Fibroblast of lung (primary cell): ENCODE data around the gene PCDHGA4. TPM values are rescaled to one million over a fixed set of nuclear protein-coding genes. Genes with fewer than 3 reads are reported as not detected.

ENCODE experiments used
- DNase-seq, 2 donors: peaks; one replicate each; pipeline versions ENCODE4 v3.0.0 to v3.0.0-alpha.2; 2010; ENCODE audit warnings: low read depth in 2 of 2
- H2AFZ ChIP-seq: 2 replicates; pipeline ENCODE4 v1.5.1; 2012; ENCODE audit warnings: low read length, control low read depth, inconsistent platforms
- H3K27ac ChIP-seq: 2 replicates; pipeline ENCODE4 v1.5.1; 2011; ENCODE audit warnings: low read length, control low read depth; ENCODE audit not compliant: insufficient read depth
- H3K27me3 ChIP-seq: 2 replicates; pipeline ENCODE4 v1.5.1; 2011; ENCODE audit warnings: mild to moderate bottlenecking, low read length; ENCODE audit not compliant: control insufficient read depth, insufficient read depth
- H3K36me3 ChIP-seq: 2 replicates; pipeline ENCODE4 v1.5.1; 2011; ENCODE audit warnings: low read length; ENCODE audit not compliant: control insufficient read depth, insufficient read depth
- H3K4me1 ChIP-seq: 2 replicates; pipeline ENCODE4 v1.5.1; 2011; ENCODE audit warnings: low read length; ENCODE audit not compliant: control insufficient read depth, insufficient read depth; ENCODE audit errors: extremely low read depth
- H3K4me2 ChIP-seq: 2 replicates; pipeline ENCODE4 v1.5.1; 2011; ENCODE audit warnings: low read length, control low read depth; ENCODE audit not compliant: insufficient read depth; ENCODE audit errors: extremely low read depth
- H3K4me3 ChIP-seq, 4 experiments: fragments of 200-600 bp in 1 of 4; sonication (generic) in 1 of 4; replicated peaks in 1 of 4; 2 replicates each; pipeline ENCODE4 v1.5.1; 2011 to 2016; ENCODE audit warnings: low read length in 4 of 4, low read depth in 3 of 4, mild to moderate bottlenecking in 3 of 4, control low read depth in 2 of 4, inconsistent platforms in 1 of 4, mixed read lengths in 1 of 4; ENCODE audit not compliant: insufficient read depth in 1 of 4; ENCODE audit errors: control extremely low read depth in 1 of 4
- H3K79me2 ChIP-seq: 2 replicates; pipeline ENCODE4 v1.5.1; 2012; ENCODE audit warnings: mild to moderate bottlenecking, low read length, inconsistent platforms; ENCODE audit not compliant: control insufficient read depth, insufficient read depth
- H3K9ac ChIP-seq: 2 replicates; pipeline ENCODE4 v1.5.1; 2011; ENCODE audit warnings: mild to moderate bottlenecking, low read length, control low read depth; ENCODE audit not compliant: insufficient read depth
- H3K9me3 ChIP-seq: 2 replicates; pipeline ENCODE4 v1.5.1; 2012; ENCODE audit warnings: low read depth, low read length; ENCODE audit not compliant: control insufficient read depth, insufficient read depth
- H4K20me1 ChIP-seq: 2 replicates; pipeline ENCODE4 v1.5.1; 2011; ENCODE audit warnings: low read length; ENCODE audit not compliant: control insufficient read depth, insufficient read depth; ENCODE audit errors: extremely low read depth
- EZH2 ChIP-seq: IDR thresholded peaks from 2 replicates; pipeline ENCODE4 v1.5.1; 2012; ENCODE audit warnings: low read length, control low read depth, mild to moderate bottlenecking; ENCODE audit errors: missing control alignments
- polyA plus RNA-seq, 2 donors: library from polyadenylated mRNA; depleted of rRNA in 1 of 2; stranded (reverse) in 1 of 2; unstranded in 1 of 2; fragments of >200 nt; gene quantifications; 2 replicates each; pipeline ENCODE4 v1.2.1, GENCODE V29; 2011 to 2012; ENCODE audit warnings: missing spikeins in 1 of 2
- total RNA-seq: library from RNA; depleted of rRNA; stranded (reverse); fragments of >200 nt; gene quantifications from 2 replicates; pipeline ENCODE4 v1.2.1, GENCODE V29; 2014
- TF ChIP-seq, protein P1 (sequence below), 2 donors: IDR thresholded peaks in 1 of 2; conservative IDR thresholded peaks in 1 of 2; 1 replicate in 1 of 2; 2 replicates in 1 of 2; pipeline ENCODE4 v1.5.1; 2011 to 2012; ENCODE audit warnings: low read length in 2 of 2, control low read depth in 1 of 2, inconsistent platforms in 1 of 2, low read depth in 1 of 2, mild to moderate bottlenecking in 1 of 2

PCDHGA4 gene
- total and polyA plus RNA-seq, 2 donors (not counting 1 experiment from before 2014, with no cell fraction given): 6.4 to 7.6 TPM

DNA sequence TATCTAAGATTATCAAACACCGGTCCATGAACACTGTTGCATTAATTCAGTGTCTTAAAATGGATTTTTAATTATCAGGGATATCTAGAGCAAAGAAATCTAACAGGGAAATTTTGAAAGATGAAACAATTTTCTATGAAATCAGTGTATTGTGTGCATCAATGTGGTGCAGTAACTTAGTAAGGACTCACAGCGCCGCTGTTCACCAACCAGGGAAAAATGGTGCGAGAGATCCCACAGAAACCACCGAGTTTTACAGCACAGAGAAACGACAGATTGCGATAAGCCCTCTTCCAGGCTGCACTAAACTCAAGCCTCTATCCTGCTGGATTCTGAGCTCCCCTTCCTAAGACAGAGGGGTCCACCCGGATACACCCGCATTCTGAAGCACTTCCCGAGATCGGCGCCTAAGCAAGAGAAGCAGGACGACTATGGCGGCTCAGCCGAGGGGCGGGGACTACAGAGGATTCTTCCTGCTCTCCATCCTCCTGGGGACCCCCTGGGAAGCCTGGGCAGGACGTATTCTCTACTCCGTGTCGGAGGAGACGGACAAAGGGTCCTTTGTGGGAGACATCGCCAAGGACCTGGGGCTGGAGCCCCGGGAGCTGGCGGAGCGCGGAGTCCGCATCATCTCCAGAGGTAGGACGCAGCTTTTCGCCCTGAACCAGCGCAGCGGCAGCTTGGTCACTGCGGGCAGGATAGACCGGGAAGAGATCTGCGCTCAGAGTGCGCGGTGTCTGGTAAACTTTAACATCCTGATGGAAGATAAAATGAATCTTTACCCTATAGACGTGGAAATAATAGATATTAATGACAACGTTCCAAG, 27.9 kb downstream of the PCDHGA4 start, which contains the start of gene PCDHGA7:
Gene PCDHGA7 (plus strand): TSS at position 274 of the 826 bp plus-strand sequence. CDS start 158 bp downstream, at position 432.
- no peaks in the 10 kb centered on the region for H3K27me3 ChIP-seq
- peaks cover 2% of the 10 kb centered on the region for H3K9me3 ChIP-seq
- H3K4me3 ChIP-seq: peak within 1 kb of the TSS; percentile 62 to 76 (median 63)
- no peaks in the 10 kb centered on the region for H3K79me2 ChIP-seq
- no peak within 1 kb of the TSS for H3K27ac ChIP-seq
- H2AFZ ChIP-seq: peak within 1 kb of the TSS; percentile 67
- peak; percentile 48 to 54 for DNase-seq
- TF ChIP-seq, protein P1, sequence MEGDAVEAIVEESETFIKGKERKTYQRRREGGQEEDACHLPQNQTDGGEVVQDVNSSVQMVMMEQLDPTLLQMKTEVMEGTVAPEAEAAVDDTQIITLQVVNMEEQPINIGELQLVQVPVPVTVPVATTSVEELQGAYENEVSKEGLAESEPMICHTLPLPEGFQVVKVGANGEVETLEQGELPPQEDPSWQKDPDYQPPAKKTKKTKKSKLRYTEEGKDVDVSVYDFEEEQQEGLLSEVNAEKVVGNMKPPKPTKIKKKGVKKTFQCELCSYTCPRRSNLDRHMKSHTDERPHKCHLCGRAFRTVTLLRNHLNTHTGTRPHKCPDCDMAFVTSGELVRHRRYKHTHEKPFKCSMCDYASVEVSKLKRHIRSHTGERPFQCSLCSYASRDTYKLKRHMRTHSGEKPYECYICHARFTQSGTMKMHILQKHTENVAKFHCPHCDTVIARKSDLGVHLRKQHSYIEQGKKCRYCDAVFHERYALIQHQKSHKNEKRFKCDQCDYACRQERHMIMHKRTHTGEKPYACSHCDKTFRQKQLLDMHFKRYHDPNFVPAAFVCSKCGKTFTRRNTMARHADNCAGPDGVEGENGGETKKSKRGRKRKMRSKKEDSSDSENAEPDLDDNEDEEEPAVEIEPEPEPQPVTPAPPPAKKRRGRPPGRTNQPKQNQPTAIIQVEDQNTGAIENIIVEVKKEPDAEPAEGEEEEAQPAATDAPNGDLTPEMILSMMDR (conservative IDR thresholded peaks at IDR 0.05 in 1 of 2, IDR thresholded peaks at IDR 0.05 in 1 of 2; ENCODE audit: low read depth in 1 of 2, low read length in 2 of 2): peak; percentile 51
- TF ChIP-seq EZH2: no peak
- no peaks in the 10 kb centered on the region for H3K36me3 ChIP-seq
- H3K4me1 ChIP-seq: no peaks in the 10 kb centered on the region
- no peak within 1 kb of the TSS for H3K9ac ChIP-seq
- H3K4me2 ChIP-seq: peak within 1 kb of the TSS; percentile 76
- H4K20me1 ChIP-seq: no peaks in the 10 kb centered on the region

DNA sequence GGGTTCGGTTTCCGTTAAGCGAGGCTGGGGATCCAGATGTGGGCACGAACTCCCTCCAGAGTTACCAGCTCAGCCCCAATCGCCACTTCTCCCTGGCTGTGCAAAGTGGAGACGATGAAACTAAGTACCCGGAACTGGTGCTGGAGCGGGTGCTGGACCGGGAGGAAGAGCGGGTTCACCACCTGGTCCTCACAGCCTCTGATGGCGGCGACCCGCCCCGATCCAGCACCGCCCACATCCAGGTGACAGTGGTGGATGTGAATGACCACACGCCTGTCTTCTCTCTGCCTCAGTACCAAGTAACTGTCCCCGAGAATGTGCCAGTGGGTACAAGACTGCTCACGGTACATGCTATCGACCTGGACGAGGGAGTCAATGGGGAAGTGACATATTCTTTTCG, 28.5 kb downstream of the PCDHGA4 start:
- no peaks in the 10 kb centered on the region for H3K79me2 ChIP-seq
- H3K9ac ChIP-seq: no peak overlapping the region
- no peaks in the 10 kb centered on the region for H3K4me1 ChIP-seq
- no peaks in the 10 kb centered on the region for H3K27me3 ChIP-seq
- H3K27ac ChIP-seq: no peak overlapping the region
- peak overlapping the region; percentile 44 for H3K4me2 ChIP-seq
- no peaks in the 10 kb centered on the region for H3K36me3 ChIP-seq
- H4K20me1 ChIP-seq: no peaks in the 10 kb centered on the region
- H3K9me3 ChIP-seq: peaks cover 2% of the 10 kb centered on the region
- TF ChIP-seq, protein P1 (conservative IDR thresholded peaks at IDR 0.05 in 1 of 2, IDR thresholded peaks at IDR 0.05 in 1 of 2; ENCODE audit: low read depth in 1 of 2, low read length in 2 of 2): no peak
- TF ChIP-seq EZH2: no peak
- peak overlapping the region; percentile 62 to 76 (median 63) for H3K4me3 ChIP-seq
- no peak overlapping the region for H2AFZ ChIP-seq
- DNase-seq: no peak

DNA sequence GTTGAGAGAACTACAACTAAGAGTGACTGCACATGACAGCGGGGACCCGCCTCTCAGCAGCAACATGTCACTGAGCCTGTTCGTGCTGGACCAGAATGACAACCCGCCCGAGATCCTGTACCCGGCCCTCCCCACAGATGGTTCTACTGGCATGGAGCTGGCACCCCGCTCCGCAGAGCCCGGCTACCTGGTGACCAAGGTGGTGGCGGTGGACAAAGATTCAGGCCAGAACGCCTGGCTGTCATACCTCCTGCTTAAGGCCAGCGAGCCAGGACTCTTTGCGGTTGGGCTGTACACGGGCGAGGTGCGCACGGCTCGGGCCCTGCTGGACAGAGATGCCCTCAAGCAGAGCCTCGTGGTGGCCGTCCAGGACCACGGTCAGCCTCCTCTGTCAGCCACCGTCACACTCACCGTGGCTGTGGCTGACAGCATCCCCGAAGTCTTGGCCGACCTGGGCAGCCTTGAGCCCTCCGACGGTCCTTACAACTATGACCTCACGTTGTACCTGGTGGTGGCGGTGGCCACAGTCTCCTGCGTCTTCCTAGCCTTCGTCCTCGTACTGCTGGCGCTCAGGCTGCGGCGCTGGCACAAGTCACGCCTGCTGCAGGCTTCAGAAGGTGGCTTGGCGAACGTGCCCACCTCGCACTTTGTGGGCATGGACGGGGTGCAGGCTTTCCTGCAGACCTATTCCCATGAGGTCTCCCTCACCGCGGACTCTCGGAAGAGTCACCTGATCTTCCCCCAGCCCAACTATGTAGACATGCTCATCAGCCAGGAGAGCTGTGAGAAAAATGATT, 29.8 kb downstream of the PCDHGA4 start:
- no peak for DNase-seq
- Histone ChIP-seq H2AFZ (no peak overlapping the region), H3K4me1 (no peaks in the 10 kb centered on the region), H3K27ac (no peak overlapping the region), H3K9ac (no peak overlapping the region), H3K36me3 (no peaks in the 10 kb centered on the region), H3K9me3 (peaks cover 2% of the 10 kb centered on the region), H3K4me3 (no peak overlapping the region), H3K4me2 (no peak overlapping the region), H3K27me3 (no peaks in the 10 kb centered on the region), H3K79me2 (no peaks in the 10 kb centered on the region), H4K20me1 (no peaks in the 10 kb centered on the region)
- TF ChIP-seq, protein P1 (conservative IDR thresholded peaks at IDR 0.05 in 1 of 2, IDR thresholded peaks at IDR 0.05 in 1 of 2; ENCODE audit: low read depth in 1 of 2, low read length in 2 of 2): no peak
- no peak for TF ChIP-seq EZH2
